GM18861 (cell line): ENCODE results near the gene TRIM52.
"Not testable (repeated sequence)": the region's sequence is repeated elsewhere in the genome, so short reads cannot be mapped to it uniquely, and the experiment has no call there.

ENCODE experiments used
- ATAC-seq: cut with Tn5 transposase; IDR thresholded peaks from one replicate; pipeline ENCODE4 v1.9.1; 2021; ENCODE audit not compliant: unreplicated experiment

TRIM52 gene

GRCh38 chr5:181260720-181261319, at the start of gene TRIM52:
Gene TRIM52 (minus strand): TSS chr5:181261143. CDS start chr5:181260813, 330 bp downstream.
- ATAC-seq = peak; percentile 79

- not testable (repeated sequence) for ATAC-seq
Measured at GRCh38 chr5:181287331-181287730, 26.4 kb upstream of the TRIM52 start.

GRCh38 chr5:181285962-181286705, 25.2 kb upstream of the TRIM52 start:
- ATAC-seq = not testable (repeated sequence)

GRCh38 chr5:181283841-181284755, 23.2 kb upstream of the TRIM52 start:
- not testable (repeated sequence) for ATAC-seq

- no peak for ATAC-seq
Measured at GRCh38 chr5:181283347-181283746, 22.4 kb upstream of the TRIM52 start.

- no peak for ATAC-seq
Measured at GRCh38 chr5:181282874-181283273, 21.9 kb upstream of the TRIM52 start.

- not testable (repeated sequence) for ATAC-seq
Measured at GRCh38 chr5:181282415-181282814, 21.5 kb upstream of the TRIM52 start.

- ATAC-seq = no peak
Measured at GRCh38 chr5:181281984-181282316, 21.0 kb upstream of the TRIM52 start.

GRCh38 chr5:181281077-181281983, 20.4 kb upstream of the TRIM52 start:
- no peak for ATAC-seq

GRCh38 chr5:181280251-181280762, 19.4 kb upstream of the TRIM52 start:
- no peak for ATAC-seq

- ATAC-seq = not testable (repeated sequence)
Measured at GRCh38 chr5:181273433-181273744, 12.4 kb upstream of the TRIM52 start.

GRCh38 chr5:181271081-181271480, 10.1 kb upstream of the TRIM52 start:
- ATAC-seq = no peak

GRCh38 chr5:181267907-181268306, 7.0 kb upstream of the TRIM52 start:
- not testable (repeated sequence) for ATAC-seq

- not testable (repeated sequence) for ATAC-seq
Measured at GRCh38 chr5:181267291-181267904, 6.5 kb upstream of the TRIM52 start.

GRCh38 chr5:181265092-181265671, 4.2 kb upstream of the TRIM52 start:
- no peak for ATAC-seq

- ATAC-seq = no peak
Measured at GRCh38 chr5:181263633-181264032, 2.7 kb upstream of the TRIM52 start.

- peak; percentile 45 for ATAC-seq
Measured at GRCh38 chr5:181261320-181262049, 542 bp upstream of the TRIM52 start.

- no peak for ATAC-seq
Measured at GRCh38 chr5:181259974-181260719, 796 bp downstream of the TRIM52 start.
